GM18861 (cell line): ENCODE measurements around the gene KSR1.

Experiments
- ATAC-seq: cut with Tn5 transposase; IDR thresholded peaks from one replicate; pipeline ENCODE4 v1.9.1; 2021; ENCODE audit not compliant: unreplicated experiment

KSR1 gene

GRCh38 chr17:27566671-27567562, 110.7 kb downstream of the KSR1 start:
- ATAC-seq: no peak

GRCh38 chr17:27567563-27567859, 111.3 kb downstream of the KSR1 start:
- no peak for ATAC-seq

GRCh38 chr17:27568216-27568615, 112.0 kb downstream of the KSR1 start:
- ATAC-seq: no peak

DNA sequence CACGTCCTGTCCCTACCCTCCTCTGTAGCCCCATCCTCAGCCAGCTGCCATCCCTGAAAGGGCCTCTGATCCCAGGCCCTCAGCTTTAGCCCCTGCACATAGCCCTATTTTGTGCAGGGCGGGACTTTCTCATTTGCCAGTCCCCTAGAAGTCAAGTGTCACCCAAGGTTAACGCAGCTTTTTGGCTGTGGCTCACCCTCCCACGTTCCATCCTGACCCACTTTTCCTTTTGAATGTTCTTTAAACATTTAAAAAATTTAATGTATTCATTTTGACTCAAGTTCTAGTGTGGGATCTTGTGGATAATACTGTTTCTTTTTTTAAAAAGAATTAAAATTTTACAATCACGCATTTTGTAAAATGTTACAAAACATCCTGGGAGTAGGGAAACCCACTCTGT, 112.6 kb downstream of the KSR1 start:
- no peak for ATAC-seq

DNA sequence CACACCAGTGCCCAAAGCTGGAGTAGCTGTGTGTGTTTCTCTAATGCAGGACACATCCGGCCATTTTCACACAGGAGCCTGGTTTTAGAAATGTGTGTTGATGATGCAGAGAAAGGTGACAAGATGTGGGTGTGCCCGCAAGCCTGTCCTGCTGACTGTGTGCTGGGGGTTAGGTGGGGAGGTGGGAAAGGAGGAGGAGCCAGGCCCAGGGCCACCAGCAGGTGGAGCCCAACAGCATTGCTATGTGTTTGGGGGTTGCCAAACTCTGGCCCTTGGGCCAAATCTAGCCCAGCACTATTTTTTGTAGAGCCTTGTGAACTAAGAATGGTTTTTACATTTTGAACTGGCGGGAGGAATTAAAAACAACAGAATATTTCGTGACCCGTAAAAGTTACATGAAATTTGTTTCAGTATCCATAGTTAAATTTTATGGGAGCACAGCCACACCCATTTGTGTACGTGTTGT, 113.0 kb downstream of the KSR1 start:
- no peak for ATAC-seq

DNA sequence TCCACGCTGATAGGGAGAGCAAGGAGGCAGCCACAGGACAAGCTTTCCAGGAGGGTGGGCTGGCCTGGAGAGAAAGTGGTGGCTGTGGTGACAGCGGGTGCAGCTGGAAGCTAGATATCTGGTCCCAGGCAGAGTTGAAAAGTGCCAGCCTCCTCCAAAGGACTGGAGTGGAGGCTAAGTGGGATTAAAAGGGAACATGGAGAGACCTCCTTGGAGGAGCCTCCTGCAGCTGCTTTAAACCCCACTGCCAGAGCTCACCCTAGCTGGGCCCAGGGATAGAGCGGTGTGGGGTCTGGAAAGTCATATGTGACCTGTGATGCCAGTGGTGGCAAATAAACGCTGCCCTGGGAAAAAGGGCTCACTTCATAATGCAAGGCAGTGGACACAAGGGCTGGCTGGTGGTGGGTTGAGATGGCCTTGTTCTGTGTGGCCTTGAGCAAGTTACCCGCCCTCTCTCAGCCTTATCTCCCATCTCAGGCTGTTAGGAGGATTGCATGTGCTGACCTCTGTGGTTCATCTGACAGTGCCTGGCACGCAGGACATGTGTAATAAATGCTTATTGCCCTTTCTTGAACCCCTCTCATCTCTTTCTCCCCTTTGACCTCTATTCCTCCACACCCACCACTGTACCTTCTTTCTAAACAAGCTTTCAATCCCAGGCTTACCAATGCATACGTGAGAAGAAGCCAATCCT, 113.8 kb downstream of the KSR1 start:
- ATAC-seq: no peak

DNA sequence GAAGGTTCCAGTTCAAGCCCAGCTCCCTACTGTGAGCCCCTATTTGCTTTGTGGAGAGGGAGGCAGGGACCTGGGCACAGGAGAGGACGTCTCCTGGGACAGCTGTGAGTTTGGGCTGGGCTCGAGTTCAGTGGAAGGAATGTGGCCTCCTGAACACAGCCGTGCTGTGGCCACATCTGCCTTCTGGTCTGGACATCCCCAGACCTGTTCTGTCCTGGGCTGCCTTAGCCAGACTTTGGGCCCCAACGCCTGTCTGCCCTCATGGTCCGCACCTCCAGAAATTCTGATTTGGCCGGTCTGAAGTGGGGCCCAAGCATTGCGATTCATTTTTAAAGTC, 114.3 kb downstream of the KSR1 start:
- no peak for ATAC-seq

- no peak for ATAC-seq
Measured at GRCh38 chr17:27571563-27572352, 115.5 kb downstream of the KSR1 start.

GRCh38 chr17:27572665-27573064, 116.4 kb downstream of the KSR1 start:
- no peak for ATAC-seq

GRCh38 chr17:27573548-27573947, 117.3 kb downstream of the KSR1 start:
- no peak for ATAC-seq

GRCh38 chr17:27573971-27574525, 117.8 kb downstream of the KSR1 start:
- no peak for ATAC-seq

GRCh38 chr17:27575096-27575911, 119.1 kb downstream of the KSR1 start:
- no peak for ATAC-seq

GRCh38 chr17:27575912-27576252, 119.6 kb downstream of the KSR1 start:
- no peak for ATAC-seq

GRCh38 chr17:27576477-27577083, 120.3 kb downstream of the KSR1 start:
- no peak for ATAC-seq

GRCh38 chr17:27577121-27577761, 121.0 kb downstream of the KSR1 start:
- no peak for ATAC-seq

DNA sequence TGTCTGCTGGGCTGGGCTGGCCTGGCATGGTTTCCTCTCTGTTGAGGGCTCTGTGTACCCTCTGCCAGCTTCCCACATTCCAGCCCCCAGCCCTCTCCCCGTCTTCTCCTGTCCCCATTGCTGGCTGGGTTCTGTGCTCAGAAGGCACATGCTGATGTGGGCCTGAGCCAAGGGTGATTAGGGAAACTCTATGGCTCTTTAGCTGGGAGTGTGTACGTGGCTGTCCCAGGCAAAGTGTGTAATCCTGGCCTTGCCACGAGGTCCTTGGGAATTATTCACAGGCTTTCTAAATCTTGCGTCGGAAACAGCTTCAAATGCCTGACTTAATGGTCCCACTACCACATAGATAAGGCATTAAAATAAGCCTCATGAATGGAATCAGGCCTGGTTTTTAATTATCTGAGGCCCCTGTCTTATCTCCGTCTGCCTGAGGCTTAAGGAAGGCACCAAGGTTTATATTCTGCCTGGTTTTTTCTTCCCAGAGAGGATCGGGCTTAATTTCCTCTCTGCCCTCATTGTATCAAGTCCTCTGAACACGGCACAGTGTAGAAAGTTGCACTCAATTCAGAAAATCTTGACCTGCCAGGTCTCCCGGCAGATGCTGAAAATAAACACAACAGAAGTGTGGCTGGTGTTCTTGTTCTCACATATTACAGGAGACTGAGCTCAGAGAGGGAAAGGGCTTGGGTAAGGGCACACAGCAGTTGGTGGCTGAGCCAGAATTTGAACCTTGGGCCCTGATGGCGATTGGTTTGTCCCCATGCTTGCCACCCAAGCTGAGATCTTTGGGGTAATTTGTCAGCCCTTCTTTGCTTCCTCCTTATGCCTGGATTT, 121.9 kb downstream of the KSR1 start:
- ATAC-seq: no peak

DNA sequence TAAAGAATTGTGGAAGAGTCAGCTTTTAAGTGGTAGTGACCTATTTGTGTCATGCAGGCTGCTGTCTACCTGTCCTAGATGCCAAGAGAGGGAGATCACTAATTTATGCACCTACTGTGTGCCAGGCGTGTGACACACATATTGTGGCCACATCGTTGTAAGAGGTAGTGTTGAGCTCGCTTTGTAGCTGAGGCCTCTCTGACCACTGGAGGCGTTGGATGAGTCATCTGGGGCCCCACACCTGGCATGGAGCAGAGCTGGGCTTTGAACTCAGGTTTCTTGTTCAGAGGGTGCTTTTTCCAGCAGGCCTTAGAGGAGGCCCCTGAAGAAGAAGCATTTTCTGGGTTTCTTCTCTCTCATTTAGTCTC, 122.5 kb downstream of the KSR1 start:
- no peak for ATAC-seq

- ATAC-seq: no peak
Measured at GRCh38 chr17:27579304-27579703, 123.1 kb downstream of the KSR1 start.

DNA sequence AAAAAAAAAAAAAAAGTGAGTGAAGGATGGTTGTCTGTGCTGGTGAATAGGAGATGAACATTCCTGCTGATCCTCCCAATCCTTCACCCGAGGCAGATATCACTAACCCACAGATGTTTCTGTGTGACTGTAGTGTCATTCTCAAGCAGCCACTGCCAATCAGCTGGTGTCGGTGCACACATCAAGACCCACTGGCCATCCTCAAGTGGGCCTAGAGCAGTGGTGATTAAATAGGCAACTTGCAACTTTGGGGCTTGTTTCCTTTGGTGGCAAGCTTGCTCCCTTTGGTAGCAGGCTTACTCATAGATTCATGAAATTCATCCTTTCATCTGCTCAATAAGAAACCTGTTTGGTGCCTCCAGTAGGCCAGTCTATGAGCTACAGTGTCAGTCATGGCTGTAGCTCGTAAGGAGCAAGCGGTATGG, 123.7 kb downstream of the KSR1 start:
- ATAC-seq: no peak
